SU-DHL-6 (cell line): Measurements from ENCODE around the gene GABBR2.

Experiments used
- H2AFZ ChIP-seq: fragments of 200-600 bp; sonication (generic); 2 replicates; pipeline ENCODE4 v1.6.1; 2014; ENCODE audit warnings: low read depth, mild to moderate bottlenecking, moderate library complexity, mixed read lengths, antibody characterized with exemption, low read length; ENCODE audit not compliant: severe bottlenecking
- H3F3A ChIP-seq: fragments of 200-600 bp; shearing (Covaris generic); 2 replicates; pipeline ENCODE4 v1.6.0; 2016; ENCODE audit warnings: antibody characterized with exemption, mild to moderate bottlenecking; ENCODE audit not compliant: insufficient read depth
- H3K27ac ChIP-seq: fragments of 200-600 bp; sonication (generic); 2 replicates; pipeline ENCODE4 v1.5.1; 2016; ENCODE audit warnings: low read depth, mild to moderate bottlenecking, low read length, moderate library complexity, mixed read lengths
- H3K27me3 ChIP-seq: fragments of 200-600 bp; sonication (generic), shearing (Covaris generic); 2 replicates; pipeline ENCODE4 v1.6.0; 2014; ENCODE audit warnings: mild to moderate bottlenecking, low read length
- H3K36me3 ChIP-seq: fragments of 200-600 bp; sonication (generic); 2 replicates; pipeline ENCODE4 v1.6.1; 2014; ENCODE audit warnings: mild to moderate bottlenecking, low read length, mixed read lengths
- H3K4me2 ChIP-seq: fragments of 300-600, 200-600 bp; shearing (Covaris generic), sonication (generic); 2 replicates; pipeline ENCODE4 v1.6.0; 2014; ENCODE audit warnings: low read length, low read depth, mild to moderate bottlenecking; ENCODE audit not compliant: poor library complexity, severe bottlenecking
- H3K4me3 ChIP-seq: fragments of 200-600 bp; sonication (generic); 2 replicates; pipeline ENCODE4 v1.5.1; 2014; ENCODE audit warnings: antibody characterized with exemption, low read length, mild to moderate bottlenecking, mixed read lengths; ENCODE audit not compliant: insufficient read depth, poor library complexity, severe bottlenecking
- H3K79me2 ChIP-seq: fragments of 200-600 bp; sonication (generic); 2 replicates; pipeline ENCODE4 v1.6.1; 2014; ENCODE audit warnings: mild to moderate bottlenecking, low read length, moderate library complexity; ENCODE audit not compliant: insufficient read depth
- H3K9ac ChIP-seq: fragments of 200-600 bp; sonication (generic); 2 replicates; pipeline ENCODE4 v1.7.0; 2014; ENCODE audit warnings: mild to moderate bottlenecking, low read length
- H3K9me2 ChIP-seq: fragments of 200-600 bp; sonication (generic); replicated peaks from 2 replicates; pipeline ENCODE4 v1.6.1; 2014; ENCODE audit warnings: low read length; ENCODE audit not compliant: insufficient read depth
- H3K9me3 ChIP-seq: fragments of 200-600 bp; sonication (generic); 2 replicates; pipeline ENCODE4 v1.6.1; 2014; ENCODE audit warnings: low read length, mixed read lengths; ENCODE audit not compliant: insufficient read depth
- H4K20me1 ChIP-seq: fragments of 200-600 bp; sonication (generic); 2 replicates; pipeline ENCODE4 v1.6.1; 2014; ENCODE audit warnings: low read depth, mild to moderate bottlenecking, antibody characterized with exemption, low read length, moderate library complexity, mixed read lengths
- CTCF ChIP-seq: fragments of 200-600 bp; sonication (generic); IDR thresholded peaks from one replicate; pipeline ENCODE4 v1.5.1; 2017; ENCODE audit warnings: antibody characterized with exemption, mild to moderate bottlenecking, low read length, moderate library complexity; ENCODE audit not compliant: insufficient read depth, poor library complexity, severe bottlenecking
- EZH2phosphoT487 ChIP-seq: fragments of 200-600 bp; sonication (generic), shearing (Covaris generic); conservative IDR thresholded peaks from 2 replicates; pipeline ENCODE4 v1.6.1; 2018; ENCODE audit warnings: mild to moderate bottlenecking, antibody characterized with exemption, low read length, moderate library complexity, mixed read lengths

GABBR2 gene

DNA sequence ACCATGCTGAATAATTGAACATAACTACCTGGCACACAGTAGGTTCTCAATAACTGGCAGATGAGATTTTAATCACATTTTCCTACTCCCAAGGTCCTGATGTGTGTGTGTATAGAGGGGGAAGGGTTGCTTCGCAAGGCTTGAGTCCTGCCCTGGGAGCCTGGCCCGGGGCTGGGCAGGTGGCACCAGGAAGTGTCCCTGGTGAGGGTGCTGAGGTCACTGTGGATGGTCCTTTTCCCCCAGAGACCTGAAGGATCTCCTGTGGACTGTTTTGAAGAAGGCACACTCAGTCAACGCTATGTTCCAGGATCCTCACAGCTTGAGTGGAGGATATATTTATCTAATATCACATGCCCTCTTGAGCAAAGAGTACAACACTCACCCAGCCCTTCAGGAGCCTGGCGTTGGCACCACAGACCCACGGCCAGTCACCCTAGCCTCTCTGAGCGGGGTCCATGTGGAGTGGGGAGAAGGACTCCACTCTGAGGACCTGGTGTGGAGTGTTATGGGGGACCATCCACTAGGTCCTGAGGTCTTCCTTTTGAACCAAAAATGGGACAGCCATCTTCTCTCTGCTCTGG, 177.8 kb downstream of the GABBR2 start:
- Histone ChIP-seq H3K27me3 (no peaks in the 10 kb centered on the region), H3K9me3 (no peaks in the 10 kb centered on the region), H3K9ac (no peak overlapping the region), H3K4me3 (no peak overlapping the region), H3K79me2 (no peaks in the 10 kb centered on the region), H3K27ac (no peak overlapping the region), H3K9me2 (no peaks in the 10 kb centered on the region), H3K36me3 (no peaks in the 10 kb centered on the region), H2AFZ (no peak overlapping the region), H4K20me1 (no peaks in the 10 kb centered on the region), H3F3A (no peaks in the 10 kb centered on the region), H3K4me2 (no peak overlapping the region)
- TF ChIP-seq EZH2phosphoT487: no peak
- TF ChIP-seq CTCF: no peak

DNA sequence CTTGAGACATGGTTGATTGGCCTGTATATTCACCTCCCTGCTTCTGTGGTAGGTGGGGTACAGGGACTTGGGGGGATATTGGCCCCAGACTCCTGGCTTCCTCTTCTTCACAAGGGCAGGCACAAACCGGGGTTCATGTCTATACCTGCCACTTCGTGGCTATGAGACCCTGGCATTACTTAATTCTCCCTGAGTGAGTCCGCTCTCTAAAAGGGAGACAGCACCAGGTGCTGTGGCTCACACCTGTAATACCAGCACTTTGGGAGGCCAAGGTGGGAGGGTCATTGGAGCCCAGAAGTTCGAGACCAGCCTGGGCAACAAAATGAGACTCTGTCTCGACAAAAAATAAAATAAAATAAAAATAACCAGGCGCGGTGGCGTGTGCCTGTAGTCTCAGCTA, 178.5 kb downstream of the GABBR2 start:
- no peak overlapping the region for H2AFZ ChIP-seq
- no peaks in the 10 kb centered on the region for H3K36me3 ChIP-seq
- H3K4me2 ChIP-seq: no peak overlapping the region
- H3F3A ChIP-seq: no peaks in the 10 kb centered on the region
- no peak for TF ChIP-seq EZH2phosphoT487
- TF ChIP-seq CTCF: no peak
- no peaks in the 10 kb centered on the region for H3K79me2 ChIP-seq
- no peaks in the 10 kb centered on the region for H4K20me1 ChIP-seq
- no peak overlapping the region for H3K9ac ChIP-seq
- no peaks in the 10 kb centered on the region for H3K27me3 ChIP-seq
- no peaks in the 10 kb centered on the region for H3K9me3 ChIP-seq
- H3K4me3 ChIP-seq: no peak overlapping the region
- H3K9me2 ChIP-seq: no peaks in the 10 kb centered on the region
- no peak overlapping the region for H3K27ac ChIP-seq

DNA sequence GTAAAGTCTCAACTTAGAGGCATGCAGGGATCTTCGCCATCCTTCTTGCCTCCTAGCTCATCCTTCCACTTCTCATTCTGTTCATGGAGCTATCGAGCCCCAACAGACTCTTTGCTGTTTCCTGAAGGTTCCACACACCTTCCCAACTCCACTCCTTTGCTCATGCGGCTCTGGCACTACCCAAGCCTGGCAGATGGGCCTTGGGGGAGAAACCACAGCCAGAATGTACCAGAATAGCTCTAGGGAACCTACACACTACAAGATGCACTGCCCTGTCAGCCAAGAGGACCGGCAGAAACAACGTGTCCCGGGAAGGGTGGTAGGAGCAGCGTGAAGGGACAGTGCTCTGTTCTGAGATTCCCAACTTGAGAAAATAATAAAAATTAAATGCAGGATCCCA, 178.9 kb downstream of the GABBR2 start:
- no peak overlapping the region for H3K4me2 ChIP-seq
- H3K9me3 ChIP-seq: no peaks in the 10 kb centered on the region
- H3K9me2 ChIP-seq: no peaks in the 10 kb centered on the region
- TF ChIP-seq CTCF (no peak), EZH2phosphoT487 (no peak)
- H3K36me3 ChIP-seq: no peaks in the 10 kb centered on the region
- no peak overlapping the region for H2AFZ ChIP-seq
- no peaks in the 10 kb centered on the region for H3F3A ChIP-seq
- H3K9ac ChIP-seq: no peak overlapping the region
- H3K79me2 ChIP-seq: no peaks in the 10 kb centered on the region
- H3K4me3 ChIP-seq: no peak overlapping the region
- no peak overlapping the region for H3K27ac ChIP-seq
- no peaks in the 10 kb centered on the region for H4K20me1 ChIP-seq
- no peaks in the 10 kb centered on the region for H3K27me3 ChIP-seq
